Measurements from ENCODE around the gene SHISAL1. TPM values are rescaled to one million over a fixed set of nuclear protein-coding genes. Genes with fewer than 3 reads are reported as not detected.

The SHISAL1 gene
- total RNA-seq, 1 experiment from 2014 or later: not detected

DNA sequence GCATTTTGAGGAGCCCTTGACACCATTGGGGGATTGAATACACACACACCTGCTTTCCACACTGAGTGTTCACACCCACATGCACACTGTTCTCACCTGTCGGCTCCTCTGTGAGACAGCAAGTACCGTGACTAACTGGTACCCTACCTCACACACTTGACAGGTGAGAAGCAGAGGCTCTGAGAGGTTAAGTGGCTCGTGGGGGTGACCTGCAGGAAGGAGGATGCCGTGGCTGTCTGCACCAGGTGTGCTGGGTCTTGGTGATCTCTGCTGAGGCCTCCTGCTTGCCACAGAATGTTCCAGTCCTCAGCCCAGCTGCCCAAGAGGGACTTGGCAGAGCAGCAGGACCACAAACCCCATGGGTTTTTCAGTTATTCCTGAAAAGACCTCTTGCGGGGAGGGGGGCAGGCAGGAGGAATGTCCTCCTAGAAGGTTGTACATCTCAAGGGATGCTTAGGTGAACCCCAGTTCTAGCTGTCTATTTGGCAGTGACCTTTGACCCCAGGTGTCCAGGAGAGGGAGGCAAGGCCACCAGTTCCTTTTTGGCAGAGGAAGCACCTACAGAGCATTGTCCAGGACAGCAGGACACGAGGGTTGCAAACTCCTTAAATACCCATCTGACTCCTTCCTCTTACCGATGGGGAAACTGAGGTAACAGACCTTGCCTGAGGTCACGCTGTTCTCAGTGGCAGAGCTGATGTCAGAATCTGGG lies 66.0 kb downstream of the SHISAL1 start:
- Mint-ChIP-seq H3K4me3 (ENCODE audit: unreplicated experiment) (no peak overlapping the region), H3K27me3 (ENCODE audit: insufficient read depth, unreplicated experiment) (peaks cover 24% of the 10 kb centered on the region), H3K36me3 (ENCODE audit: insufficient read depth, unreplicated experiment) (no peaks in the 10 kb centered on the region), H3K9me3 (ENCODE audit: unreplicated experiment) (peaks cover 14% of the 10 kb centered on the region), H3K27ac (ENCODE audit: unreplicated experiment) (no peak overlapping the region), H3K4me1 (ENCODE audit: low read depth, unreplicated experiment) (no peaks in the 10 kb centered on the region)
- H3K4me3 ChIP-seq (ENCODE audit: low read depth, low read length): no peak overlapping the region
- H3K27me3 ChIP-seq (replicated peaks; ENCODE audit: control insufficient read depth, insufficient read depth, low read length): no peaks in the 10 kb centered on the region
- H3K36me3 ChIP-seq (ENCODE audit: control insufficient read depth, insufficient read depth, low read length): no peaks in the 10 kb centered on the region
- intact Hi-C loops (cut with micrococcal nuclease; ENCODE audit: unreplicated experiment): no loop called here
- no peak for DNase-seq
- H3K9me3 ChIP-seq: no peaks in the 10 kb centered on the region
- TF ChIP-seq CTCF (IDR thresholded peaks at IDR 0.05; ENCODE audit: insufficient read depth in 1 of 2, low read depth in 1 of 2, low read length in 1 of 2, severe bottlenecking in 1 of 2, unreplicated experiment in 1 of 2): no peak
- CTCF ChIA-PET: no interaction called here
- no peaks in the 10 kb centered on the region for H3K4me1 ChIP-seq
- no TSS peak for BruUV-seq (replicated peaks)
- POLR2A ChIA-PET: no interaction called here

DNA sequence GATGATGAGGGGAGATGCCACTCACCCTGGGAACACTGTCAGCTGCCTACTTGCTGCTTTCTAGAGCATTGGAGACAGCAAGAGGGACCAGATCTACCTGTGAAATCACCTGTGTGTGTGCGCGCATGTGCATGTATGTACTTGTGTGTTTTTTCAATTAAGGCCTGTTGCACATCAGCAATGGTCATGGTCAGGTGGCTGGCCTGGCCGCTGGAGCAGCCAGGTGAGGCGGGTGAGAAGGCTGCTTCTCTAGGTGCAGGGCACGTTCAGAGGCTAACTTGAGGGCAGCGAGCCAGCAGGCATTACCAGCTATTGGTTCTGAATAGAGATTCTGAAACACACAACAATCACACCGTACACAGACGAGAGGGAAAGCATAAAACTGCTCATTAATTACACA lies 66.9 kb downstream of the SHISAL1 start:
- BruUV-seq (replicated peaks): no TSS peak
- POLR2A ChIA-PET: no interaction called here

GRCh38 chr22:44245438-44245837 lies 67.3 kb downstream of the SHISAL1 start:
- Histone ChIP-seq H3K4me3 (ENCODE audit: low read depth, low read length) (no peak overlapping the region), H3K36me3 (ENCODE audit: control insufficient read depth, insufficient read depth, low read length) (no peaks in the 10 kb centered on the region), H3K9me3 (no peaks in the 10 kb centered on the region), H3K27me3 (replicated peaks; ENCODE audit: control insufficient read depth, insufficient read depth, low read length) (no peaks in the 10 kb centered on the region), H3K4me1 (no peaks in the 10 kb centered on the region)
- Mint-ChIP-seq H3K4me3 (ENCODE audit: unreplicated experiment) (no peak overlapping the region), H3K27ac (ENCODE audit: unreplicated experiment) (no peak overlapping the region), H3K4me1 (ENCODE audit: low read depth, unreplicated experiment) (no peaks in the 10 kb centered on the region), H3K9me3 (ENCODE audit: unreplicated experiment) (peaks cover 13% of the 10 kb centered on the region), H3K36me3 (ENCODE audit: insufficient read depth, unreplicated experiment) (no peaks in the 10 kb centered on the region), H3K27me3 (ENCODE audit: insufficient read depth, unreplicated experiment) (peaks cover 26% of the 10 kb centered on the region)
- ChIA-PET CTCF (no interaction called here), POLR2A (no interaction called here)
- DNase-seq: no peak
- TF ChIP-seq CTCF (IDR thresholded peaks at IDR 0.05; ENCODE audit: insufficient read depth in 1 of 2, low read depth in 1 of 2, low read length in 1 of 2, severe bottlenecking in 1 of 2, unreplicated experiment in 1 of 2): no peak
- BruUV-seq (replicated peaks): no TSS peak
- intact Hi-C loops (cut with micrococcal nuclease; ENCODE audit: unreplicated experiment): no loop called here

More for the DNA sequence above, 66.9 kb downstream of the SHISAL1 start:
- Mint-ChIP-seq H3K4me3 (ENCODE audit: unreplicated experiment) (no peak overlapping the region), H3K36me3 (ENCODE audit: insufficient read depth, unreplicated experiment) (no peaks in the 10 kb centered on the region), H3K4me1 (ENCODE audit: low read depth, unreplicated experiment) (no peaks in the 10 kb centered on the region), H3K9me3 (ENCODE audit: unreplicated experiment) (peaks cover 14% of the 10 kb centered on the region), H3K27ac (ENCODE audit: unreplicated experiment) (no peak overlapping the region), H3K27me3 (ENCODE audit: insufficient read depth, unreplicated experiment) (peaks cover 24% of the 10 kb centered on the region)
- TF ChIP-seq CTCF (IDR thresholded peaks at IDR 0.05; ENCODE audit: insufficient read depth in 1 of 2, low read depth in 1 of 2, low read length in 1 of 2, severe bottlenecking in 1 of 2, unreplicated experiment in 1 of 2): no peak
- no peak for DNase-seq
- Histone ChIP-seq H3K4me3 (ENCODE audit: low read depth, low read length) (no peak overlapping the region), H3K4me1 (no peaks in the 10 kb centered on the region), H3K36me3 (ENCODE audit: control insufficient read depth, insufficient read depth, low read length) (no peaks in the 10 kb centered on the region), H3K27me3 (replicated peaks; ENCODE audit: control insufficient read depth, insufficient read depth, low read length) (no peaks in the 10 kb centered on the region), H3K9me3 (no peaks in the 10 kb centered on the region)
- CTCF ChIA-PET: no interaction called here
- intact Hi-C loops (cut with micrococcal nuclease; ENCODE audit: unreplicated experiment): no loop called here

All from Caco-2 (cell line).